Stimulated activated CD4-positive, alpha-beta T cell treated with anti-CD3 and anti-CD28 coated beads, Interleukin-4, amount 100 ng/mL, for 48 hours (primary cell): Measurements from ENCODE around the gene C12orf43.
A peak's percentile ranks its signal among the peaks of the same experiment; 100 is the strongest.

Source experiments
- DNase-seq, 2 donors: peaks; one replicate each; pipeline ENCODE4 v3.0.0-alpha.2; 2020; ENCODE audit warnings: low read depth in 2 of 2

The C12orf43 gene

DNA sequence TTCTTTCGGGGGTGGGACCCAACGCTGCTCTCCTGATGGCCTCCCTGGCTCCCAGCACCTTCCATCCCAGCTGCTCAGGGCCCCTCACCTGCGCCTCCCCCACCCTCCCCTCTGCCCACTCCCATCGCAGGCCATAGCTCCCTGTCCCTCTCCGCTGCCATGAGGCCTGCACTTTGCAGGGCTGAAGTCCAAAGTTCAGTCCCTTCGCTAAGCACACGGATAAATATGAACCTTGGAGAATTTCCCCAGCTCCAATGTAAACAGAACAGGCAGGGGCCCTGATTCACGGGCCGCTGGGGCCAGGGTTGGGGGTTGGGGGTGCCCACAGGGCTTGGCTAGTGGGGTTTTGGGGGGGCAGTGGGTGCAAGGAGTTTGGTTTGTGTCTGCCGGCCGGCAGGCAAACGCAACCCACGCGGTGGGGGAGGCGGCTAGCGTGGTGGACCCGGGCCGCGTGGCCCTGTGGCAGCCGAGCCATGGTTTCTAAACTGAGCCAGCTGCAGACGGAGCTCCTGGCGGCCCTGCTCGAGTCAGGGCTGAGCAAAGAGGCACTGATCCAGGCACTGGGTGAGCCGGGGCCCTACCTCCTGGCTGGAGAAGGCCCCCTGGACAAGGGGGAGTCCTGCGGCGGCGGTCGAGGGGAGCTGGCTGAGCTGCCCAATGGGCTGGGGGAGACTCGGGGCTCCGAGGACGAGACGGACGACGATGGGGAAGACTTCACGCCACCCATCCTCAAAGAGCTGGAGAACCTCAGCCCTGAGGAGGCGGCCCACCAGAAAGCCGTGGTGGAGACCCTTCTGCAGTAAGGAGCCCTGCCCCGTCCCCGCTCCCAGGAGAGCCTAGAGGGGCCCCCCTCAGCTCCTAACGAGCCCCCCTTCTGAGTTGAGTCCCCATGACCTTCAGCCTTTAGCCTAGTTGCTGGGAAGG lies 37.7 kb downstream of the C12orf43 start, which contains the start of gene HNF1A:
HNF1A (plus strand) TSS at position 248 of the 924 bp plus-strand sequence; CDS start at position 474, 226 bp downstream.
- DNase-seq: no peak

- no peak for DNase-seq
Measured at GRCh38 chr12:120977531-120978295, 38.6 kb downstream of the C12orf43 start.

DNA sequence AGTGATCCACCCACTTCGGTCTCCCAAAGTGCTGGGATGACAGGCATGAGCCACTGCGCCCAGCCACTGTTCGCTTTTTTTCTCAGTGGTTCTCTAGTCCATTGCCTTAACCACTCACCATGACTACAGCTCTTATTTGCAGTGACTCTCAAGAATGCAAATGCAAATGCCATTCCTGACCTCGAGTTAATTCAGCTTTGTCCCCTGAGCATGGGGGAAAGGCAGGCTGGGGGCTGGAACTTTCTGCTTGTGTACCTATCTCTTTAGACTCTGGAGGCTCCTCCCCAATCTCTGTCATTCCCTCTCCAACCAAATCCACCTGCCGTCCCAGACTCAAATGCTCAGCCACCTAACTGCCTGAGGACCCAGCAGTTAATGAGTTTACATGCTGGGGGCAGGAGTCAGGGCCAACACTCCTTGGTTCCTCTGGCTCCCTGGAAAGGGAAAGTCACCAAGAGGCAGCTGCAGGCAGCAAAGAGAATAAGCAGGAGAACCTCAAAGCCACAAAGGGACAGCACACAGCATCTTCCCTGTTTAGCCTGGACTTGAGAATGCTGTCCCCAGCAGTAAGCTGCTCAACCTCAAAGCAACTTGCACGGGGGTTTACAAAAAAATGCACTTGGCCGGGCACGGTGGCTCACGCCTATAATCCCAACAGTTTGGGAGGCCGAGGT lies 43.3 kb downstream of the C12orf43 start:
- no peak for DNase-seq

DNA sequence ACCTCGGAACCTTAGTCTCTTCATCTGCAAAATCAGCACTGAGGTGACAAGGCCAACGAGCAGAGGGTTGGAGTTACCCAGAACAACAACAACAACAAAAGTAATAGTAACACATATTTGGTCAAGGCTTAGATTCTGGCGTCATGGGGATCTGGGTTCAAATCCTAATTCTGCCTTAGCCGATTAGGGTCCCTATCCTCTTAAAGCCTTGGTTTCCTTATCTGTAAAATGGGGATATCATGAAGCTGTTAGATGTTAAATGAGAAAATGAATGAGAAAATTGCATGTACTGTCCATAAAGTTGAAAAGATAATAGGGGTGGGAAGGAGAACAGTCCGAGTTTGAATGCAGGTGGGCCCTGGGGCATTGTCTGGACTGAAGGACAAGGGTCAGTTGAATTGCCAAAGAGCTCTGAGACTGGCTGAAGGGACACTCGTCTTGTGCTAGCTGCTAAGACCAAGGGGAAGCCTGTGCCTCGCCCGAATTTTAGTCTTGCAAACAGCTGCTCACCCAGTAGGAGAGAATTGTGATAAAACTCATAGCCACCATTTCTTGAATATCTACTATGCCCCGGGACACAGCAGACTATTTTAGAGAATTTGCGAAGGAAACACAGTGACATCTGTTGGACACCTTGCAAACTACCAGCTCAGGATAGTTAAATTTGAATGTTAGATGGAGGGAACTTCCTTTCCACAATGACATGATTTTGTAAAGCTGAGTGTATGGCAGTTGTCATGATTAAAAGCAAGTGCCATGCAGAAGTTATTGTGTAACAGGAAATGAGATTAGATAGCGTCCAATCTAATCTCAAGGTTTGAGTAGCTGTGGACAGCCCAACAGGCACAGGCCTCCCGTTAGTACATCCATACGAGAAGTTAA lies 44.7 kb downstream of the C12orf43 start:
- peak in 1 of 2 donors; percentile 15 for DNase-seq

- no peak for DNase-seq
Measured at GRCh38 chr12:120970310-120970709, 46.0 kb downstream of the C12orf43 start.

DNA sequence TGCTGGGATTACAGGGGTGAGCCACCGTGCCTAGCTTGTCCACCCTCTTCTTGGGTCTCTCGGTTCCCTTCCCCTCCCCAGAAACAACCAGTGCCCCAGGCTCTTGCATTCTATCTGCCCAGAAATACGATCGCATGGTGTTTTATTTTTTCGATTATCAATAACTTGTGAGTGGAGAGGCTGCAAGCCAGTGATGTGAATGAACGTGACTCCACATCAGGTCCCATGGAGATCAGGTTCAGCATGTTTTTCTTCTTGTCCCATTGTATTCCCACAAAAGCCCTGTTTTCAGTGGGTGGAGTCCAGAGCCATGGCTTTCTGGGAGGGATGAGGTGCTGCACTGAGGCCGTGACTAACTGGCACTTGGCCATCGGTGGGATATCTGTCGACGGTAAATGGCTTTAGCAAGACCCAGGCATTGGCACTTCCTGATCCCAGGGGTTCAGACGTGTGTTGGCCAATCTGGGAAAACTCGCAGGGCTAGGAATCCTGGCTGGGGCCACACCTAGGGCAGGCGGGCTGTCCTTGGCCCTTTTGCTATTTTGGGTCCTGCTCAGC lies 50.7 kb downstream of the C12orf43 start:
- DNase-seq: no peak

GRCh38 chr12:120964298-120964697 lies 52.0 kb downstream of the C12orf43 start:
- DNase-seq: no peak

DNA sequence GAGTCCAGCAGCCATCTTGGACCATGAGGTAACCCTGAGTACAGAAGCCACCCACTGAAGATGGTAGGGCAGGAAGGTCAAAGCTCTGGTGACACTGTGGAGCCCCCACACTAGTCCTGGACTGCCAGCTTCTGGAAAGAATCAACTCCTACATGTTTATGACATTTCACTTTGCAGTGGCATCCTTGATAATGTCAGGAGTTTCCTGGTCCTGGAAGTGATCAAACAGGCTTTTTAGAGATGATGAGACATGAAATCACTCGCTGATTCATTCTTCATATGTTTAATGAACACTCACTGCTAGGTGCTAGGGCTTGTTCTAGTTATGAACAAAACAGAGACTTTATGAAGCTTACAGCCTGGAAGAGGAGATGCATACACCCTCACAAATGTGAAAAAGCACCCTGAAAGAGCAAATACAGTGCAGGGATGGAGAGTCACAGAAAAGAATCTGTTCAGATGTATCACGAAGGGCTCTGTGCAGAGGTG lies 53.7 kb downstream of the C12orf43 start:
- no peak for DNase-seq

- DNase-seq: no peak
Measured at GRCh38 chr12:120961604-120962531, 54.4 kb downstream of the C12orf43 start.

DNA sequence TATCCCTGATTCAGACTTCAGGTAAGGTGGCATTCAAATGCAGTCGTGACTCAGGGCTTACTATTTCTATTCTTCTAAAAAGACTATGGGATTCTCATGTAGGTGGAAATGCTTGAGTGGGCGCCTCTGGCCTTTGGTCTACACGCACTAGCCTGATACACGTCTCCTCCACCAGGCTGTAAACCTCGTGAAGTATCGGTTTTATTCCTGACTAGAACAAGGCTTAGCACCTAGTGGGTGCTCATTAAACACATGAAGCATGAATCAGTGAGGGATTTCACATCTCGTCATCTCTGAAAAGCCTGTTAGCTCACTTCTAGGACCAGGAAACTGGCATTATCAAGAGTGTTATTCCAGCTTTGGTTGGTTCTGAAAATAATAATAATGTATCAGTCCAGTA lies 55.6 kb downstream of the C12orf43 start:
- DNase-seq: peak in 1 of 2 donors; percentile 26

DNA sequence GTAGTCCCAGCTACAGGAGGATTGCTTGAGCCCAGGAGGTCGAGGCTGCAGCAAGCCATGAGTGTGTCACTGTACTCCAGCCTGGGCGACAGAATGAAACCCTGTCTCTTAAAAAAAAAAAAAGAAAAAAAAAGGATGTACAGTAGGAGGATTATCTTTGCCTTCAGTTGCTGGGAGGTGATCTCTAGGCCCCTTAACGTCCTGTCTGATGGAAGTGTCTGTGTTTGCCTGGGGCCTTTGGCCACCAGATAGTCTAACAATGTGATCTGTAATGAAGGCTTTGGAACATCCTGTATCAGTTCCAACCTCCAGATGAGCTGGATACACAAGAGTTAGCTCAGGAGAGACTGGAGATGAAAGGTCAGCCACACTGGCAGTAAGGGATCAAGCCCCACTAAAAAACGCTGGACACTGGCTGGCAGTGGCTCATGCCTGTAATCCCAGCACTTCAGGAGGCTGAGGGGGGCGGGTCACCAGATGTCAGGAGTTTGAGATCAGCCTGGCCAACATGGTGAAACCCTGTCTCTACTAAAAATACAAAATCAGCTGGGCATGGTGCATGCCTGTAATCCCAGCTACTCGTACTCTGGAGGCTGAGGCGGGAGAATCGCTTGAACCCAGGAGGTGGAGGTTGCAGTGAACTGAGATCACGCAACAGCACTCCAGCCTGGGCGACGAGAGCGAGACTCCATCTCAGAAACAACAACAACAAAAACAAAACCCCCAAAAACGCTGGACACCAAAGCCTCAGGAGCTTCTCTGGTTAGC lies 57.0 kb downstream of the C12orf43 start:
- DNase-seq: no peak

DNA sequence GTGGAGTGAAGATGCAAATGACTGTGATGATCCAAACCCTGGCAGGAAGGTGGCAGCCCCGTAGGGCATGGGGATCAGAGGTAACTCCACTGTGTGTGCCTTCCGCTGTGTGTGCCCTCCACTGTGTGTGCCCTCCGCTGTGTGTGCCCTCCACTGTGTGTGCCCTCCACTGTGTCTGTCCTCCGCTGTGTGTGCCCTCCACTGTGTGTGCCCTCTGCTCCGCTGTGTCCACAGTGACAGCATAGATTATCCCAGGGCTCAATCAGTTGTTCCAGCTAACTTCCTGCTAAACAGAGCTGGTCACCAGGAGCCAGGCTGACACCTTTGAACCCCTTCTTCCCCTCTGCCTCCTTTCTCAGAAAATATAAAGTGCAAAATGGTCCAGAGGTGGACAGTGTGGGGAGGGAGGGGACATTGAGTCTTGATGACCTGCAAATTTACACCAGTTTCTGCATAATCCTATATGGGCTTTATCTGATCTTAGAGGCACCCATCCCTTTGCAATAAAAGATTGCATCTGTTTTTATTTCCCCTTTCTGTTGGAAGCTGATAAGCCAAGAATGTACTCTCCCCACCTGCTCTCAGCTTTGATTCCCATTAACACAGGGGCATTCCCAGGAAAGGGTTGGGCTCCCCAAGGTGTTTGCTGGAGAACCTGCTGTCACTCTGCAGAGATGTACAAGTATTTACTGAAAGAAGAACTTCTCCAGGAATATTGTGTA lies 59.5 kb downstream of the C12orf43 start:
- DNase-seq: no peak

GRCh38 chr12:120955232-120955631 lies 61.1 kb downstream of the C12orf43 start:
- DNase-seq: no peak

- DNase-seq: no peak
Measured at GRCh38 chr12:120950807-120951206, 65.5 kb downstream of the C12orf43 start.
